Retinal pigment epithelial cell (primary cell): ENCODE measurements around the gene DCAF7.
A peak's percentile ranks its signal among the peaks of the same experiment; 100 is the strongest.

Experiments
- DNase-seq: peaks from one replicate; pipeline ENCODE4 v3.0.0-alpha.2; 2010; ENCODE audit warnings: low read depth
- H3K4me3 ChIP-seq: 2 replicates; pipeline ENCODE4 v1.5.1; 2011; ENCODE audit warnings: mild to moderate bottlenecking, low read length, control low read depth, moderate library complexity
- CTCF ChIP-seq: conservative IDR thresholded peaks from 2 replicates; pipeline ENCODE4 v1.5.1; 2011; ENCODE audit warnings: low read depth, low read length, control low read depth, inconsistent platforms

The DCAF7 gene

GRCh38 chr17:63589646-63590045, 39.4 kb downstream of the DCAF7 start:
- no peak for DNase-seq
- TF ChIP-seq CTCF, result no peak
- no peak overlapping the region for H3K4me3 ChIP-seq

- DNase-seq, result no peak
- no peak overlapping the region for H3K4me3 ChIP-seq
- TF ChIP-seq CTCF, result no peak
Observed at GRCh38 chr17:63592797-63593196, 42.5 kb downstream of the DCAF7 start.

GRCh38 chr17:63595132-63595531, 44.9 kb downstream of the DCAF7 start:
- no peak for TF ChIP-seq CTCF
- no peak overlapping the region for H3K4me3 ChIP-seq
- DNase-seq, result no peak

GRCh38 chr17:63596856-63597586, 46.7 kb downstream of the DCAF7 start:
- DNase-seq, result no peak
- no peak overlapping the region for H3K4me3 ChIP-seq
- TF ChIP-seq CTCF, result no peak

- no peak for DNase-seq
- H3K4me3 ChIP-seq, result no peak overlapping the region
- no peak for TF ChIP-seq CTCF
Observed at GRCh38 chr17:63598281-63598680, 48.0 kb downstream of the DCAF7 start.

GRCh38 chr17:63600569-63601438, 50.5 kb downstream of the DCAF7 start, which contains the start of gene TACO1:
TACO1 (plus strand) TSS chr17:63600895; CDS start chr17:63601084, 189 bp downstream.
- TF ChIP-seq CTCF, result no peak
- peak within 1 kb of the TSS; percentile 84 for H3K4me3 ChIP-seq
- peak; percentile 60 for DNase-seq
